ENCODE results near the gene PVR. TPM values are rescaled to one million over a fixed set of nuclear protein-coding genes. Genes with fewer than 3 reads are reported as not detected.
"Not testable (repeated sequence)": the region's sequence is repeated elsewhere in the genome, so short reads cannot be mapped to it uniquely, and the experiment has no call there.

The PVR gene
- polyA plus RNA-seq, 3 donors, result 31.9 to 37.7 (median 34.1) TPM

- no peak for DNase-seq (ENCODE audit: extremely low read depth in 1 of 11, low read depth in 9 of 11, low spot score in 4 of 11)
Measured at GRCh38 chr19:44706506-44707236, 63.0 kb downstream of the PVR start.

- no peak for DNase-seq (ENCODE audit: extremely low read depth in 1 of 11, low read depth in 9 of 11, low spot score in 4 of 11)
Measured at GRCh38 chr19:44707794-44708193, 64.1 kb downstream of the PVR start.

DNA sequence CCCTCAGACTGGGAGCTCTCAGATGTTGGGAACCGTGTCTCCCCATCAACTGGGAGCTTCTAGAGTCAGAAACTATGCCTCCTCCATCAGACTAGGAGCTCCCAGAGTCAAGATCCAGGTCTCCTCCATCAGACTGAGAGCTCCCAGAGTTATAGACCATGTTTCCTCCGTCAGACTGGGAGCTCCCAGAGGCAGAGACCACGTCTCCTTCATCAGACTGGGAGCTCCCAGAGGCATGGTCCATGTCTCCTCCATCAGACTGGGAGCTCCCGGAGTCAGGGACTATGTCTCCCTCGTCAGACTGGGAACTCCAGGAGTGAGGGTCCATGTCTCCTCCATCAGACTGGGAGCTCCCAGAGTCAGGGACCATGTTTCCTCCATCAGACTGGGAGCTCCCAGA is 65.2 kb downstream of the PVR start:
- no peak for DNase-seq (ENCODE audit: extremely low read depth in 1 of 11, low read depth in 9 of 11, low spot score in 4 of 11)

DNA sequence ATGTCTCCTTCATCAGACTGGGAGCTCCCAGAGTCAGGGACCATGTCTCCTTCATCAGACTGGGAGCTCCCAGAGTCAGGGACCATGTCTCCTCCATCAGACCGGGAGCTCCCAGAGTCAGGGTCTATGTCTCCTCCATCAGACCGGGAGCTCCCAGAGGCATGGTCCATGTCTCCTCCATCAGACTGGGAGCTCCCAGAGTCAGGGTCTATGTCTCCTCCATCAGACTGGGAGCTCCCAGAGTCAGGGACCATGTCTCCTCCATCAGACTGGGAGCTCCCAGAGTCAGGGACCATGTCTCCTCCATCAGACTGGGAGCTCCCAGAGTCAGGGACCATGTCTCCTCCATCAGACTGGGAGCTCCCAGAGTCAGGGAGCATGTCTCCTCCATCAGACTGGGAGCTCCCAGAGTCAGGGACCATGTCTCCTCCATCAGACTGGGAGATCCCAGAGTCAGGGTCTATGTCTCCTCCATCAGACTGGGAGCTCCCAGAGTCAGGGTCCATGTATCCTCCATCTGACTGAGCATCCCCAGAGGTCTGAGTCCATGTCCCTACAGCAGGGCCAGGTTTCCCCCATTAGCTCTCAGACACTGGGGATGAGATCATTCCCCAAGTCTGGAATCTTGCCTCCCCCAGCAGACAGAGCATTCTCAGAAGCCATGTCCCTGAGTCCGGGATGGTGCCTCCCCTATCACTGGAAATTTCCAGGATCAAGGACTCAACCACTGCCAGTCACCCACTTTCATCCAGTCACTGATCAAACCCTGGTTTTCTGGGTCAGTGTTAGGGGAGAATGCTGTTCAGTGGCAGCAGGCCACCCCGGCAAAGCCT is 65.9 kb downstream of the PVR start:
- DNase-seq (ENCODE audit: extremely low read depth in 1 of 11, low read depth in 9 of 11, low spot score in 4 of 11), result not testable (repeated sequence)

DNA sequence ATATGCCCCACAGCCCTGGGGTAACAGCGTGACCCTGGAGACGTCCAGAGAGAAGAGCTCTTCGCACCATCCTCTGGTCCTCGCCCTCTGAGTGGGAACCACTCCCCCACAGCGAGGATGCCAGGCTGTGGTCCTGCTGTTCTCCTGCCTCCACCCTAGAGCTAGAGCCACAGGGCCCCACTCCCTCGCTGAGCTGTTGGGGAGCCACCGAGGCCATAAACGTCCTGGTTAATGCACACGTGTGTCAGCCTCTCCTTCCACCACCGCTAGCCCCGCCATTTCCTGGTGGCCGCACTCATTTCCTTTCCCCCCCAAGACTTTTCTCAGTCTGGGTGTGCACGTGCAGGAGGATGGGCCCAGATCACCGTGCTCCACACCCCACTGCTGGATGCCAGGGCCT is 66.8 kb downstream of the PVR start:
- no peak for DNase-seq (ENCODE audit: extremely low read depth in 1 of 11, low read depth in 9 of 11, low spot score in 4 of 11)

GRCh38 chr19:44712864-44713515 is 69.3 kb downstream of the PVR start:
- no peak for DNase-seq (ENCODE audit: extremely low read depth in 1 of 11, low read depth in 9 of 11, low spot score in 4 of 11)

Other genes with a start within 250 kb of the PVR start
- 10 to 100 TPM; 10.7 to 12.1 (median 11.1) TPM for gene ZNF285, start 242.3 kb upstream of the PVR start, polyA plus RNA-seq (ENCODE audit: insufficient read length in 3 of 3)
- 10 to 100 TPM; 16.1 to 18.0 (median 16.9) TPM for gene ZNF229, start 195.4 kb upstream of the PVR start, polyA plus RNA-seq (ENCODE audit: insufficient read length in 3 of 3)
- 10 to 100 TPM; 15.3 to 17.6 (median 16.4) TPM for gene ZNF180, start 143.4 kb upstream of the PVR start, polyA plus RNA-seq (ENCODE audit: insufficient read length in 3 of 3)
- gene CEACAM20, start 114.2 kb upstream of the PVR start, polyA plus RNA-seq (ENCODE audit: insufficient read length in 3 of 3), result not detected
- 1 to 10 TPM in 1 of 3 donors, under 1 TPM in 2; 0.83 to 2.4 (median 0.92) TPM for gene IGSF23, start 30.3 kb upstream of the PVR start, polyA plus RNA-seq (ENCODE audit: insufficient read length in 3 of 3)
- 10 to 100 TPM; 12.3 to 24.0 (median 12.5) TPM for gene CEACAM19, start 27.6 kb downstream of the PVR start, polyA plus RNA-seq (ENCODE audit: insufficient read length in 3 of 3)
- gene CEACAM16, start 55.2 kb downstream of the PVR start, polyA plus RNA-seq (ENCODE audit: insufficient read length in 3 of 3), result not detected
- 10 to 100 TPM in 1 of 3 donors, 1 to 10 TPM in 2; 4.4 to 14.3 (median 9.0) TPM for gene BCL3, start 104.8 kb downstream of the PVR start, polyA plus RNA-seq (ENCODE audit: insufficient read length in 3 of 3)
- gene CBLC, start 134.0 kb downstream of the PVR start, polyA plus RNA-seq (ENCODE audit: insufficient read length in 3 of 3), result 10 to 100 TPM in 1 of 3 donors, 1 to 10 TPM in 2; 5.4 to 10.1 (median 5.6) TPM
- 100 to 1,000 TPM; 433 to 689 (median 663) TPM for gene BCAM, start 165.2 kb downstream of the PVR start, polyA plus RNA-seq (ENCODE audit: insufficient read length in 3 of 3)
- gene NECTIN2, start 202.4 kb downstream of the PVR start, polyA plus RNA-seq (ENCODE audit: insufficient read length in 3 of 3), result 100 to 1,000 TPM; 152 to 171 (median 163) TPM
- 10 to 100 TPM; 38.5 to 53.5 (median 46.5) TPM for gene TOMM40, start 247.3 kb downstream of the PVR start, polyA plus RNA-seq (ENCODE audit: insufficient read length in 3 of 3)

Data from renal cortex interstitium (tissue), 11 donors.